HG02981 (cell line): ENCODE data around the gene FCGR3B.
"Not testable (repeated sequence)": the region's sequence is repeated elsewhere in the genome, so short reads cannot be mapped to it uniquely, and the experiment has no call there.

Source experiments
- ATAC-seq: cut with Tn5 transposase; IDR thresholded peaks from one replicate; pipeline ENCODE4 v1.9.1; 2021; ENCODE audit warnings: mild to moderate bottlenecking, moderate library complexity; ENCODE audit not compliant: unreplicated experiment

FCGR3B gene

GRCh38 chr1:161631076-161631475 lies at the start of gene FCGR3B:
TSS of gene FCGR3B (minus strand) at chr1:161631176. CDS start at chr1:161631094, 82 bp downstream.
- ATAC-seq, result no peak

GRCh38 chr1:161678500-161678899 lies 47.5 kb upstream of the FCGR3B start:
- no peak for ATAC-seq

- ATAC-seq, result no peak
Measured at GRCh38 chr1:161676958-161677689, 46.1 kb upstream of the FCGR3B start.

GRCh38 chr1:161676441-161676840 lies 45.5 kb upstream of the FCGR3B start:
- ATAC-seq, result no peak

- ATAC-seq, result not testable (repeated sequence)
Measured at GRCh38 chr1:161674908-161675307, 43.9 kb upstream of the FCGR3B start.

- not testable (repeated sequence) for ATAC-seq
Measured at GRCh38 chr1:161674447-161674846, 43.5 kb upstream of the FCGR3B start.

- ATAC-seq, result not testable (repeated sequence)
Measured at GRCh38 chr1:161673437-161673836, 42.5 kb upstream of the FCGR3B start.

- not testable (repeated sequence) for ATAC-seq
Measured at GRCh38 chr1:161671045-161672020, 40.4 kb upstream of the FCGR3B start.

- not testable (repeated sequence) for ATAC-seq
Measured at GRCh38 chr1:161664689-161665088, 33.7 kb upstream of the FCGR3B start.

GRCh38 chr1:161663569-161663968 lies 32.6 kb upstream of the FCGR3B start:
- not testable (repeated sequence) for ATAC-seq

- peak; percentile 60 for ATAC-seq
Measured at GRCh38 chr1:161662684-161663339, 31.8 kb upstream of the FCGR3B start, which contains the start of gene FCGR2B. TSS of gene FCGR2B (plus strand) at chr1:161663143. CDS start at chr1:161663242, 99 bp downstream.

- ATAC-seq, result not testable (repeated sequence)
Measured at GRCh38 chr1:161661660-161662311, 30.8 kb upstream of the FCGR3B start.

GRCh38 chr1:161658524-161658923 lies 27.5 kb upstream of the FCGR3B start:
- ATAC-seq, result not testable (repeated sequence)

GRCh38 chr1:161653971-161654370 lies 23.0 kb upstream of the FCGR3B start:
- not testable (repeated sequence) for ATAC-seq

GRCh38 chr1:161653541-161653940 lies 22.6 kb upstream of the FCGR3B start:
- not testable (repeated sequence) for ATAC-seq

- ATAC-seq, result not testable (repeated sequence)
Measured at GRCh38 chr1:161647507-161648360, 16.8 kb upstream of the FCGR3B start.

- not testable (repeated sequence) for ATAC-seq
Measured at GRCh38 chr1:161644855-161645254, 13.9 kb upstream of the FCGR3B start.

GRCh38 chr1:161643481-161644208 lies 12.7 kb upstream of the FCGR3B start:
- ATAC-seq, result not testable (repeated sequence)

GRCh38 chr1:161642697-161643096 lies 11.7 kb upstream of the FCGR3B start:
- not testable (repeated sequence) for ATAC-seq
